Spinal cord (tissue), 10 donors: ENCODE data around the gene PLB1. TPM values are rescaled to one million over a fixed set of nuclear protein-coding genes. Genes with fewer than 3 reads are reported as not detected.

Source experiments
- DNase-seq, 6 donors: peaks; one replicate each; pipeline versions ENCODE4 v3.0.0 to v3.0.0-alpha.2; 2013 to 2015; ENCODE audit warnings: low spot score in 6 of 6, low read depth in 4 of 6
- H3K27ac ChIP-seq: one replicate; pipeline ENCODE4 v1.5.1; 2013; ENCODE audit warnings: low read depth, low read length, control low read depth
- H3K27me3 ChIP-seq: one replicate; pipeline ENCODE4 v1.6.1; 2013; ENCODE audit warnings: low read length; ENCODE audit not compliant: control insufficient read depth, insufficient read depth
- H3K36me3 ChIP-seq: one replicate; pipeline ENCODE4 v1.6.1; 2013; ENCODE audit warnings: low read length; ENCODE audit not compliant: control insufficient read depth, insufficient read depth
- H3K4me1 ChIP-seq: one replicate; pipeline ENCODE4 v1.6.1; 2013; ENCODE audit warnings: low read length; ENCODE audit not compliant: control insufficient read depth, insufficient read depth
- H3K4me3 ChIP-seq: one replicate; pipeline ENCODE4 v1.5.1; 2013; ENCODE audit warnings: low read depth, low read length, control low read depth
- H3K9me3 ChIP-seq: one replicate; pipeline ENCODE4 v1.6.1; 2013; ENCODE audit warnings: low read length; ENCODE audit not compliant: control insufficient read depth, insufficient read depth
- WGBS: methylation state at CpG from one replicate; pipeline ENCODE4 v1.1.5; 2013; ENCODE audit warnings: missing lambda C conversion rate; ENCODE audit not compliant: insufficient coverage; 5-methylcytosine and 5-hydroxymethylcytosine counted together
- polyA plus RNA-seq, 2 donors: library from polyadenylated mRNA; unstranded; fragments of 120-200 nt; gene quantifications; one replicate each; pipeline ENCODE4 v1.2.1, GENCODE V29; 2013; ENCODE audit not compliant: insufficient read length in 2 of 2
- total RNA-seq, 2 donors: library from RNA; depleted of rRNA in 1 of 2; stranded (reverse); fragments of 120-200 nt in 1 of 2; fragments of >200 nt in 1 of 2; gene quantifications; one replicate each; pipeline versions ENCODE4 v1.2.3 to v1.2.4, GENCODE V29; 2013 to 2014
- donor health status: healthy.

The PLB1 gene
- total and polyA plus RNA-seq, 4 donors, result 5.5 to 11.2 (median 10.6) TPM

- no CpG with 5 or more reads among the region's 1 CpG for WGBS
- no peaks in the 10 kb centered on the region for H3K27me3 ChIP-seq
Observed at GRCh38 chr2:28492282-28492681, 3.6 kb upstream of the PLB1 start.

GRCh38 chr2:28493636-28494035, 2.2 kb upstream of the PLB1 start:
- DNase-seq, result no peak
- 93% methylated on average over 5 of the region's 6 CpGs for WGBS
- H3K27ac ChIP-seq, result no peak overlapping the region
- H3K4me1 ChIP-seq, result peaks cover 2% of the 10 kb centered on the region
- H3K4me3 ChIP-seq, result no peak overlapping the region
- H3K36me3 ChIP-seq, result no peaks in the 10 kb centered on the region
- H3K9me3 ChIP-seq, result no peaks in the 10 kb centered on the region
- no peaks in the 10 kb centered on the region for H3K27me3 ChIP-seq

More at GRCh38 chr2:28492282-28492681, 3.6 kb upstream of the PLB1 start:
- Histone ChIP-seq H3K36me3 (no peaks in the 10 kb centered on the region), H3K4me1 (peaks cover 2% of the 10 kb centered on the region), H3K4me3 (no peak overlapping the region), H3K9me3 (no peaks in the 10 kb centered on the region), H3K27ac (no peak overlapping the region)
- DNase-seq, result no peak

- Histone ChIP-seq H3K27me3 (no peaks in the 10 kb centered on the region), H3K9me3 (no peaks in the 10 kb centered on the region), H3K4me3 (no peak overlapping the region), H3K36me3 (no peaks in the 10 kb centered on the region), H3K4me1 (peaks cover 2% of the 10 kb centered on the region), H3K27ac (no peak overlapping the region)
- 45% methylated on average over 4 of the region's 4 CpGs for WGBS
- no peak for DNase-seq
Observed at GRCh38 chr2:28496781-28497180, 921 bp downstream of the PLB1 start.

- Histone ChIP-seq H3K36me3 (no peaks in the 10 kb centered on the region), H3K4me1 (peaks cover 2% of the 10 kb centered on the region), H3K27ac (no peak overlapping the region), H3K27me3 (no peaks in the 10 kb centered on the region), H3K4me3 (no peak overlapping the region), H3K9me3 (no peaks in the 10 kb centered on the region)
- no peak for DNase-seq
- WGBS, result 50% methylated on average over 3 of the region's 3 CpGs
Observed at GRCh38 chr2:28497206-28497605, 1.3 kb downstream of the PLB1 start.

GRCh38 chr2:28499282-28499681, 3.4 kb downstream of the PLB1 start:
- Histone ChIP-seq H3K9me3 (no peaks in the 10 kb centered on the region), H3K36me3 (no peaks in the 10 kb centered on the region), H3K4me1 (peaks cover 2% of the 10 kb centered on the region), H3K27me3 (no peaks in the 10 kb centered on the region), H3K4me3 (no peak overlapping the region), H3K27ac (no peak overlapping the region)
- no peak for DNase-seq
- WGBS, result 100% methylated on average over 1 of the region's 5 CpGs

- no peaks in the 10 kb centered on the region for H3K9me3 ChIP-seq
- no peak for DNase-seq
- no peak overlapping the region for H3K4me3 ChIP-seq
- 40% methylated on average over 2 of the region's 4 CpGs for WGBS
- H3K36me3 ChIP-seq, result no peaks in the 10 kb centered on the region
- no peaks in the 10 kb centered on the region for H3K4me1 ChIP-seq
- no peak overlapping the region for H3K27ac ChIP-seq
- no peaks in the 10 kb centered on the region for H3K27me3 ChIP-seq
Observed at GRCh38 chr2:28505361-28505760, 9.5 kb downstream of the PLB1 start.

GRCh38 chr2:28506112-28506910, 10.5 kb downstream of the PLB1 start:
- H3K27me3 ChIP-seq, result no peaks in the 10 kb centered on the region
- H3K36me3 ChIP-seq, result no peaks in the 10 kb centered on the region
- 89% methylated on average over 4 of the region's 5 CpGs for WGBS
- no peaks in the 10 kb centered on the region for H3K9me3 ChIP-seq
- H3K4me1 ChIP-seq, result no peaks in the 10 kb centered on the region
- no peak overlapping the region for H3K4me3 ChIP-seq
- no peak overlapping the region for H3K27ac ChIP-seq
- DNase-seq, result peak in 1 of 6 donors; percentile 10

- Histone ChIP-seq H3K4me3 (no peak overlapping the region), H3K27me3 (no peaks in the 10 kb centered on the region), H3K36me3 (no peaks in the 10 kb centered on the region), H3K4me1 (no peaks in the 10 kb centered on the region), H3K9me3 (no peaks in the 10 kb centered on the region), H3K27ac (no peak overlapping the region)
- WGBS, result 94% methylated on average over 5 of the region's 6 CpGs
- no peak for DNase-seq
Observed at GRCh38 chr2:28507796-28508764, 12.2 kb downstream of the PLB1 start.

- Histone ChIP-seq H3K36me3 (no peaks in the 10 kb centered on the region), H3K27ac (no peak overlapping the region), H3K4me1 (no peaks in the 10 kb centered on the region), H3K9me3 (no peaks in the 10 kb centered on the region), H3K27me3 (no peaks in the 10 kb centered on the region), H3K4me3 (no peak overlapping the region)
- DNase-seq, result no peak
- 67% methylated on average over 1 of the region's 1 CpG for whole genome bisulfite sequencing
Observed at GRCh38 chr2:28509361-28509760, 13.5 kb downstream of the PLB1 start.
